Measurements from ENCODE around the gene TECPR2.

TECPR2 gene

GRCh38 chr14:102362545-102363181, at the start of gene TECPR2, which contains the start of gene CINP:
Gene TECPR2, plus strand, starts transcription at chr14:102362941. Its CDS starts 13,781 bp downstream, at chr14:102376722.
Gene CINP, minus strand, starts transcription at chr14:102362890. Its CDS starts 39 bp downstream, at chr14:102362851.
- peak within 1 kb of the TSS; percentile 84 for H3K4me3 ChIP-seq (ENCODE audit: low read length)
- no peak for TF ChIP-seq ZNF274 (IDR thresholded peaks at IDR 0.05; ENCODE audit: low read depth, low read length)

GRCh38 chr14:102314242-102315011, 48.3 kb upstream of the TECPR2 start:
- no peak for TF ChIP-seq ZNF274 (IDR thresholded peaks at IDR 0.05; ENCODE audit: low read depth, low read length)
- H3K4me3 ChIP-seq (ENCODE audit: low read length): peak overlapping the region; percentile 65; the same call in 1 of the 2 replicates

- no peak overlapping the region for H3K4me3 ChIP-seq (ENCODE audit: low read length)
- no peak for TF ChIP-seq ZNF274 (IDR thresholded peaks at IDR 0.05; ENCODE audit: low read depth, low read length)
Measured at GRCh38 chr14:102315121-102315520, 47.6 kb upstream of the TECPR2 start.

- TF ChIP-seq ZNF274 (IDR thresholded peaks at IDR 0.05; ENCODE audit: low read depth, low read length): no peak
- peak overlapping the region; percentile 78 for H3K4me3 ChIP-seq (ENCODE audit: low read length)
Measured at GRCh38 chr14:102316338-102316742, 46.4 kb upstream of the TECPR2 start.

GRCh38 chr14:102316743-102317563, 45.8 kb upstream of the TECPR2 start:
- no peak for TF ChIP-seq ZNF274 (IDR thresholded peaks at IDR 0.05; ENCODE audit: low read depth, low read length)
- H3K4me3 ChIP-seq (ENCODE audit: low read length): peak overlapping the region; percentile 78

- peak overlapping the region; percentile 70; the same call in 1 of the 2 replicates for H3K4me3 ChIP-seq (ENCODE audit: low read length)
- no peak for TF ChIP-seq ZNF274 (IDR thresholded peaks at IDR 0.05; ENCODE audit: low read depth, low read length)
Measured at GRCh38 chr14:102317564-102318248, 45.0 kb upstream of the TECPR2 start.

- no peak for TF ChIP-seq ZNF274 (IDR thresholded peaks at IDR 0.05; ENCODE audit: low read depth, low read length)
- peak overlapping the region; percentile 84 for H3K4me3 ChIP-seq (ENCODE audit: low read length)
Measured at GRCh38 chr14:102318781-102319276, 43.9 kb upstream of the TECPR2 start.

- no peak for TF ChIP-seq ZNF274 (IDR thresholded peaks at IDR 0.05; ENCODE audit: low read depth, low read length)
- peak within 1 kb of the TSS; percentile 84 for H3K4me3 ChIP-seq (ENCODE audit: low read length)
Measured at GRCh38 chr14:102319351-102320032, 43.2 kb upstream of the TECPR2 start, which contains the start of gene ZNF839. Gene ZNF839, plus strand, starts transcription at chr14:102319746. Its CDS starts 20 bp downstream, at chr14:102319766.

GRCh38 chr14:102320033-102320660, 42.6 kb upstream of the TECPR2 start:
- no peak for TF ChIP-seq ZNF274 (IDR thresholded peaks at IDR 0.05; ENCODE audit: low read depth, low read length)
- peak overlapping the region; percentile 84 for H3K4me3 ChIP-seq (ENCODE audit: low read length)

- no peak for TF ChIP-seq ZNF274 (IDR thresholded peaks at IDR 0.05; ENCODE audit: low read depth, low read length)
- peak overlapping the region; percentile 84 for H3K4me3 ChIP-seq (ENCODE audit: low read length)
Measured at GRCh38 chr14:102320671-102321455, 41.9 kb upstream of the TECPR2 start.

GRCh38 chr14:102321456-102322422, 41.0 kb upstream of the TECPR2 start:
- TF ChIP-seq ZNF274 (IDR thresholded peaks at IDR 0.05; ENCODE audit: low read depth, low read length): no peak
- no peak overlapping the region for H3K4me3 ChIP-seq (ENCODE audit: low read length)
